ENCODE data around the gene RNF149.
"Not testable (repeated sequence)": the region's sequence is repeated elsewhere in the genome, so short reads cannot be mapped to it uniquely, and the experiment has no call there.

The RNF149 gene

DNA sequence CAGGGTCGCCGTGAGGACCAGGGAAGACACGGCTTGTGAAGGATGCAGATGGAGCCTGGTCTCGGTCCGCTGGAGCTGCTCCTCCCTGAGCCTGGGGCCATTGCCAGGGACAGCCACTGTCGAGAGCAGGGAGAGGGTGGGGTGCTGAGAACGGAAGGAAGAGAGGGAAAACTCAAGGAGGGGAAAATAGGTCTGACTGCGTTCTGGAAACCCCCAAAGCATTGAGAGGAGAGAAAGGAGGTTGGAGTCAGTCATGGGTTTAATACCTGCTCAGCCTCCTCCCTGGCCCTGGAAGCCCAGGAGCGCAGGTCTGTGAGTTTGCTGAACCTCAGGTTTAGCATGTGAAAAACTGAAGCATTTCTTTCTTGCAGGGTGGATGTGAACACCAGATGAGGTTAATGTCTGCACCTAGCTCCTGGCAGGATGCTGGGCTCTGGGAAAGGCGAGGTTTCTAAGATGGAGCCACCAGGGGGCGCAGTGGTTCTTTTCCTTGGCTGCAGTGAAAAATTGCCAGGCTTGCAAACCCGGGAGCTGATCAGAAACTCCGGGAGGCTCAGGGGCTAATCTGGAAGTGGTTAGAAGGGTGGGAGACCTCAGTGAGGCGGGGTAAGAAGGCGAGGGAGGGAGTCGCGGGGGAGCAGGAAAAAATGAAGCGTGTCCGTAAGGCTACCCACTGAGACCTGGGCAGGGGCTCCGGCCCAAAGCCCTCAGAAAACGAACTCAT lies 33.6 kb upstream of the RNF149 start:
- Mint-ChIP-seq H3K4me3 (peak overlapping the region; percentile 2), H3K27me3 (ENCODE audit: low read depth) (peaks cover 12% of the 10 kb centered on the region), H3K27ac (peak overlapping the region; percentile 10), H3K4me1 (ENCODE audit: low read depth) (peaks cover 36% of the 10 kb centered on the region), H3K36me3 (ENCODE audit: low read depth) (no peaks in the 10 kb centered on the region), H3K9me3 (no peaks in the 10 kb centered on the region)

DNA sequence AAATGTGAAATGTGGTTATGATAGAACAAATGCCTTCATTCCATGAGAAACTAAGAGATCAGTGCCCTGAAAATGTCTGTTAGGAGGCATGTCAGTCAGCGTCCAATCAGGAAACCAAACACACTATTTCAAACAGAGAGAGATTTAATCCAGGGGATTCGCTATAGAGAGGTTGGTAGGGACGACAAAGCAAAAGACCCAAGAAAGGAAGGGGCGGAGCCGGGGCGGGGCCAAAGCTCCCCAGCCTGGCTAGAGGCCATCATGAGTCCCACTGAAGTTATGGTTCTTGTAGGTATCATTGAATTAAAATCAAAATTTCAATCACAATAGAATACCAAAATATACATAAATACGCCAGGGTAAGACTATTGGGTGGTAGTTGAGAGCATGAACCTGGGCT lies 32.9 kb upstream of the RNF149 start:
- Mint-ChIP-seq H3K4me1 (ENCODE audit: low read depth) (peaks cover 36% of the 10 kb centered on the region), H3K4me3 (peak overlapping the region; percentile 2), H3K27ac (peak overlapping the region; percentile 10), H3K36me3 (ENCODE audit: low read depth) (no peaks in the 10 kb centered on the region), H3K9me3 (no peaks in the 10 kb centered on the region), H3K27me3 (ENCODE audit: low read depth) (peaks cover 5% of the 10 kb centered on the region)

DNA sequence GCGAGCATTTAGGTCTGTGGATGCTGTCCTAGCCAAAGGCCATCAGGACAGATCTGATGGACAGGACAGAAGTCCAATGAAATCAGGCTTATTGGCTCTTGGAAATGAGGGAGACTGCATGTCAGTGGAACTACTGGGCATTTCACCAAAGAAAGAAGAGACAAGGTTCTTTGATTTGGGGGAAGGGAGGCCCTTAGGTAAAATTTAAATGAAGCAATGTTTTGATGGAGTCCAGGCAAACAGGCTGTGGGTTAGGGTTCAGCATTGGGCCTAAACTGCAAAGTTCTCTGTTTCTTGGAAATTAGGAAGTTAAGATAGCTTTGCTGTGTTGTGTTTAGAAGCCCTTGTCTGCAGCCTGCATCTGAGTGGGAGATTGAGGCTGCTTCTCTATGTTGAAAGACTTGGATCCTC lies 31.6 kb upstream of the RNF149 start:
- Mint-ChIP-seq H3K9me3 (no peaks in the 10 kb centered on the region), H3K27me3 (ENCODE audit: low read depth) (peaks cover 5% of the 10 kb centered on the region), H3K4me3 (peak overlapping the region; percentile 33), H3K27ac (peak overlapping the region; percentile 53), H3K36me3 (ENCODE audit: low read depth) (no peaks in the 10 kb centered on the region), H3K4me1 (ENCODE audit: low read depth) (peaks cover 36% of the 10 kb centered on the region)

DNA sequence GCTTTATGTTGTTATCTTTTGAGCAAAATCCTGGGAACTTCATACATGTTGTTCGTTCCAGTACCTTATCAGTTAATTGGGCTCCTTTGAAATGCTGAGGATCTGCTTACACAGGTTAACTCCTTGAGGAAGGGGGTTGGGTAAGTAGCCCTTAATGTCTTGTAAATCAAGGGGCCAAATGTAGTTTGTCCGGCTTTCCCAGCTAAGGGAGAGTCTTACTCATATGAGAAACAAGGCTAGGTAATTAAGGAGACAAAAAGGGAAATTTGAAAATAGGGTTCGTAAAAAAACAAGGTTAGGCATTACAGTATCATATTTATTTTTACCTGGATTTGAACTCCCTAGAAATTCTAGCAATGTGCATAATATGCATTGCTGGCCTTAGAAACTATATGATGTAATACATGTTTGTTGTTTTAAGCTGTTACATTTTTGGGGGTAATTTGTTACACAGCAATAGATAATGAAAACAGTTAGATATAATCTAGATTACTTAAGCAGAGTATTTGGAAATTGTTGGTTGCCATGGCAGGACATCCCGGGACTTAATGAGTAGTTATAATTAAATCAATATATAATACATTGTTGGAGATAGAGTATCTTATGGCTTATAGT lies 30.9 kb upstream of the RNF149 start:
- H3K4me3 Mint-ChIP-seq, result no peak overlapping the region

DNA sequence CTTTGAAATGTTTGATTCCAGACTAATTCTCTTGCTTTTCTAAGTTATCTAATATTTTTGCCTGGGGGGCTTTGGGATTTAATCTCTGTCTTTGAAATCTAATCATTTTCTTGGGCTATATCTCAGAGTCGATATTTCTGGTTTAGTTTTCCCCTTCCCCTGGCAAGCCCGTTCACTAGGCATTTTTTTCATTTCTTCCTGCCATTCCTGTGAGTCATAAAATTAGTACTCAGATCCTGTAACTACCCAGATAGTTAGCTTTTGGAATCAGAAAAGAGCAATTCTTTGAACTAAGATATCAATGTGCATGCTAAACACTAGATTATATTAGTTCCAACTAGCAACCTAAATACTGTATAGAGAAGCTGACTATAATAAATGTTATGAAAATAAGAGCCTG lies 29.4 kb upstream of the RNF149 start:
- no peaks in the 10 kb centered on the region for H3K36me3 Mint-ChIP-seq (ENCODE audit: low read depth)
- H3K4me3 Mint-ChIP-seq, result no peak overlapping the region
- peaks cover 5% of the 10 kb centered on the region for H3K27me3 Mint-ChIP-seq (ENCODE audit: low read depth)
- peaks cover 40% of the 10 kb centered on the region for H3K4me1 Mint-ChIP-seq (ENCODE audit: low read depth)
- H3K27ac Mint-ChIP-seq, result no peak overlapping the region
- no peaks in the 10 kb centered on the region for H3K9me3 Mint-ChIP-seq

More for the DNA sequence above, 30.9 kb upstream of the RNF149 start:
- Mint-ChIP-seq H3K27me3 (ENCODE audit: low read depth) (peaks cover 5% of the 10 kb centered on the region), H3K4me1 (ENCODE audit: low read depth) (peaks cover 36% of the 10 kb centered on the region), H3K9me3 (no peaks in the 10 kb centered on the region), H3K27ac (no peak overlapping the region), H3K36me3 (ENCODE audit: low read depth) (no peaks in the 10 kb centered on the region)

DNA sequence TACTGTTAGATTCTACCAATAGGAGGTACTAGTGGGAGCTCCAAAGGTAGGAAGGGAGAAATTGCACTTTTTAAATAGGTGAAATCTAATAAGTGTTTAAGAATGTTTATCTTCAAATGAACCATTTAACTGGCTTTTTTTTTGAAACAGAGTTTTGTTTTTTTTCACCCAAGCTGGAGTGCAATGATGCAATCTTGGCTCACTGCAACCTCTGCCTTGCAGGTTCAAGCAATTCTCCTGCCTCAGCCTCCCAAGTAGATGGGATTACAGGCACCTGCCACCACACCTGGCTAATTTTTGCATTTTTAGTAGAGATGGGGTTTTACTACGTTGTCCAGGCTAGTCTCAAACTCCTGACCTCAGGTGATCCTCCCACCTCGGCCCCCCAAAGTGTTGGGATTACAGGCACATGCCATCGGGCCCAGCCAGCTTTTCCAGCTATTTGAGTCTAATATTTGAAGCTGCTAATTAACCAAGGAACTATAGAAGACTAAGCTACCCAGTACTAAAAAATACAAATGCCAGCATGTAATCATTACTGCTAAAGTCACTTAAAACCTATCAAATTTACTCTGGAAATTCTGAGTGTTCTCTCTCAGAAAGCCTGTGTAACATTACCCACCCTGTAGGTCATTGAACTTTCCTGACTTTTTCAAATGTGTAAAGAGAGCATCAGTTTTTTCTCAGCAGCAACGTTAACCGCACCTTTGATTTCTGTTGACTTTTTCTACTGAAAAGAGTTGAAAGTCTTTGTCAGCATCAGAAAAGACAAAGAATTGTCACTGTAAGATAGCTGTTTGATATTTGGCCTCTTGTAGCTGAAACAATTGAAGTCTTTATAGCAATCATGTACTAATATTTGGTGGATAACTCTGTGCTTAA lies 24.6 kb upstream of the RNF149 start:
- Mint-ChIP-seq H3K27ac (peak overlapping the region; percentile 12), H3K4me3 (no peak overlapping the region), H3K9me3 (no peaks in the 10 kb centered on the region), H3K27me3 (ENCODE audit: low read depth) (peaks cover 3% of the 10 kb centered on the region), H3K36me3 (ENCODE audit: low read depth) (no peaks in the 10 kb centered on the region), H3K4me1 (ENCODE audit: low read depth) (peaks cover 26% of the 10 kb centered on the region)

DNA sequence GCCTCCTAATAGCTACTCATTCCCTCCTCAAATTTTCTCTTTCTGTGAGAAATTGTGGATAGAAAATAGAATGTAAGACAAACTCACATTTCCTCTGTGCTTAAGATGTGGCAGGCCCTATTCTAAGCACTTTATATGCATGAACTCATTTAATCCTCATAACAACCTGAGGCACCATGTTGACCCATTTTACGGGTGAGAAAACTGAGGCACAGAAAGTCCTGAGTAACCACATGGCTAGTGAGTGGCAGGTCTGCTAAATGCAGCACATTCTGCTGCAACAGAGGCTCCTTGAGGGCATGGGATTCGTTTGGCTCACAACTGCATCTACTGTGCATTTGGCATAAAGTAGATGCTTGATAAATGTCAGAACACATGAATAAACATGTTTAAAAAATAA lies 22.7 kb upstream of the RNF149 start:
- no peaks in the 10 kb centered on the region for H3K9me3 Mint-ChIP-seq
- H3K27me3 Mint-ChIP-seq (ENCODE audit: low read depth), result no peaks in the 10 kb centered on the region
- no peaks in the 10 kb centered on the region for H3K36me3 Mint-ChIP-seq (ENCODE audit: low read depth)
- peak overlapping the region; percentile 87 for H3K27ac Mint-ChIP-seq
- H3K4me3 Mint-ChIP-seq, result peak overlapping the region; percentile 49
- H3K4me1 Mint-ChIP-seq (ENCODE audit: low read depth), result peaks cover 26% of the 10 kb centered on the region

DNA sequence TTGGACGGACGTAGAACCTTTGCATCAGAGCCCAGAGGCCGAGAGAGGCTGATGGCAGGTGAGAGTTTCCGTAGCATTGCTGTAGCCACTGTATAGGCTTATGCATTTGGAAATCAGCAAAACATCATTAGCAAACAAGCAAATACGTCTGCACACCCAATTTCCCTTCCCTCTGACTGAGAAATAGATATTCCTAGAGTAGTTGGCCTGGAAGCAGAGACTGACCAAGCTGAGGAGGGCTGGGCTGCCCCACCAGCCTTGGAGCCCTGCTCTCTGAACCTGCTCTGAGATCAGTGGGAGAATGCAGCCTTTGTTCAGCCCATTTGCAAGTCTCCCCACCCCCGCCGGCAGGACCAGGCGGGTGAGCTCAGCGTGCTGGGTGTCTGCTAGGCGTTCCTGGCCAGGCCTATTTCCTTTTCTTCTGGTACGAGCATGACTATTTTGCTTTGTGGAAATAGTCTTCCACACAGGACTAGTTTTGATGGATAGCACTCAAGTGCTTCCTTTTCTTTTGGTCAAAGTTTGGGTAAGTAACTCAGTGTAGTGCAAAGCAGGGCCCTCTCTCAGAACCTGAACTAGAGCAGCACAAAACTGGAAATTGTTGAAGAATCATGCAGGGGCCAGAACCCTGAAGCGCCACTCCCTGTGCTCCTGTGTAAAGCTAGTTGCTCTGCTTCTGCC lies 21.9 kb upstream of the RNF149 start:
- H3K27ac Mint-ChIP-seq, result peak overlapping the region; percentile 87
- H3K4me1 Mint-ChIP-seq (ENCODE audit: low read depth), result peaks cover 26% of the 10 kb centered on the region
- H3K36me3 Mint-ChIP-seq (ENCODE audit: low read depth), result no peaks in the 10 kb centered on the region
- no peaks in the 10 kb centered on the region for H3K27me3 Mint-ChIP-seq (ENCODE audit: low read depth)
- no peaks in the 10 kb centered on the region for H3K9me3 Mint-ChIP-seq
- peak overlapping the region; percentile 49 for H3K4me3 Mint-ChIP-seq

DNA sequence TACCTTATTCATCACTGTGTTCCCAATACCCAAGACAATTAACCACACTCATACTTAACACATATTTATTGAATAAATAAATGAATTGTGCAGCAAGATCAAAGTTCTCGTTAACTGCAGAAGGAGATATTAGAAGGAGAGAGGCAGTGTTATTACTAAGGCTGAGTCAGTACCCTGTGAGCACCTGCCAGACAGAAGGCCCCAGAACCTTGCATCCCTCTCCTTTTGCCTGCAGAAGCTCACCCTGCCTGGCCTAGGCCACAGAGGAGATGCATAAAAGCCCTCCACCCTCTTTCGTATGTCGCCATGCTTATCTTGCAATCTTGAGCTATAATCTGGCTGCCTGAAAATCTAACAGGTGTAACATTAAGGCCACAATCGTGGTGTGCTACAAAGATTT lies 20.5 kb upstream of the RNF149 start:
- Mint-ChIP-seq H3K27ac (no peak overlapping the region), H3K4me3 (peak overlapping the region; percentile 15), H3K36me3 (ENCODE audit: low read depth) (peaks cover 3% of the 10 kb centered on the region), H3K27me3 (ENCODE audit: low read depth) (no peaks in the 10 kb centered on the region), H3K9me3 (no peaks in the 10 kb centered on the region), H3K4me1 (ENCODE audit: low read depth) (peaks cover 26% of the 10 kb centered on the region)

DNA sequence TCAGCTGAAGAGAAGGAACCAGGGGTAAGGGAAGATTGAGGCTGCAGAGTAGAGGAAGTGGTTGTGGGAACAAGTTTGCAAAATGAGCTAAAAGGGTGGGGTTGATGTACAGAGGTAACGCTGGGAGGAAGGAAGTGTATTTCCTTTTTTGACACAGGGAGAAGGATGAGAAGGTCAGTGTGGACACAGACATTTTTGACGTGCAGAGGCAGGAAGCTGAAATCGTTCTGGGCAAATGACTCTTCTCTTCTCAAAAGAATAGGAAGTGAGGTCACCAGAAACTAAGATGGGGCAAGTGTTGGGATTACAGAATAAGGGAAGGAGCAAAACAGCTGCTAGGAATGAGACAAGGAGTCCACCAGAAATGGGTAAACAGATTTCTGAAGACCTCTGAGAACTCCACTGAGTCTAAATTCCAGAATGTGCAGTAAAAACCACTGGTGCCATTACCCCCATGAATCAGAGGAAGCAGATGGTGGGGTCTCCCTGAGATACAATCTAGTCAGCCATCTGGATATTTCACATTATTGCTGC lies 20.0 kb upstream of the RNF149 start:
- Mint-ChIP-seq H3K36me3 (ENCODE audit: low read depth) (peaks cover 3% of the 10 kb centered on the region), H3K4me1 (ENCODE audit: low read depth) (peaks cover 26% of the 10 kb centered on the region), H3K27ac (no peak overlapping the region), H3K4me3 (no peak overlapping the region), H3K27me3 (ENCODE audit: low read depth) (no peaks in the 10 kb centered on the region), H3K9me3 (no peaks in the 10 kb centered on the region)

DNA sequence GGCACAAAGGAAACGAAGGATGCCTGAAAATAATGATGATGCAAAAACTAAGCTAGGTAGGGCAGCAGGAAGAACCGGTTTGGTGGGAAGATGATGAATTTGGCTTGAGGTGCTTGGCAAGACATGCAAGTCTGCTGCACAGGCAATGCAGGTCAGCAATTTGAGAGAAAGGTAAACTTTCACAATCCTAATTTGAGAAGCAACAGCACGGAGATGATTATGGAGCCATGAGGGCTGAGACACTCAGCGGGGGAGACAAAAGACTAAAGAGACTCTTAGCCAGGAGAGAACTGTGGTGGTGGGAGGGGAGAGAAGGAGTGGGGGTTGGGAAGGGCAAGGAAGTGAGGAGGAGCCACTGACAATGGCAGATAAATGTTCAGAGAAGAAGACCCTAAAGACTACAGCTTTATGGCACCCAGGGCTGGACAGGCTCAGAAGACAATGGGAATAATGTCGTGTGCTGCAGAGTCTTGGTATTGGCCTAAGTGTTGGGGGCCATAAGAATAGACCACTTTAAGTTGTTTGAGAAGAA lies 19.4 kb upstream of the RNF149 start:
- Mint-ChIP-seq H3K4me3 (no peak overlapping the region), H3K27me3 (ENCODE audit: low read depth) (peaks cover 3% of the 10 kb centered on the region), H3K36me3 (ENCODE audit: low read depth) (peaks cover 3% of the 10 kb centered on the region), H3K27ac (no peak overlapping the region), H3K9me3 (no peaks in the 10 kb centered on the region), H3K4me1 (ENCODE audit: low read depth) (peaks cover 21% of the 10 kb centered on the region)

DNA sequence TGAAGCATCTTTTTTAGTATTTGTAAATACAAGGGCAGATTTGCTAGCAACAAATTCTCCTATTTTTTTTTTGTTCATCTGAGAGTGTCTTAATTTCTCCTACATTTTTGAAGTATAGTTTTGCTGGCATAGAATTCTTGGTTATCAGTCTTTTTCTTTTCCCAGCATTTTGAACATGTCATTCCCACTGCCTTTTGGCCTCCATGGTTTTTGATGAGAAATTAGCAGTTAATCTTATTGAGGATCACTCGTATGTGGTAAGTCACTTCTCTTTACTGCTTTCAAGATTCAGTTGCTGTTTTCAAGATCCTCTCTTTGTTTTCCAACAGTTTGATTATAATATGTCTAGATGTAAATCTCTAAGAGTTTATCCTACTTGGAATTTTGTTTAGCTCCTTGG lies 16.9 kb upstream of the RNF149 start:
- Mint-ChIP-seq H3K36me3 (ENCODE audit: low read depth) (peaks cover 3% of the 10 kb centered on the region), H3K9me3 (no peaks in the 10 kb centered on the region), H3K27ac (no peak overlapping the region), H3K27me3 (ENCODE audit: low read depth) (peaks cover 8% of the 10 kb centered on the region), H3K4me3 (no peak overlapping the region), H3K4me1 (ENCODE audit: low read depth) (peaks cover 6% of the 10 kb centered on the region)

DNA sequence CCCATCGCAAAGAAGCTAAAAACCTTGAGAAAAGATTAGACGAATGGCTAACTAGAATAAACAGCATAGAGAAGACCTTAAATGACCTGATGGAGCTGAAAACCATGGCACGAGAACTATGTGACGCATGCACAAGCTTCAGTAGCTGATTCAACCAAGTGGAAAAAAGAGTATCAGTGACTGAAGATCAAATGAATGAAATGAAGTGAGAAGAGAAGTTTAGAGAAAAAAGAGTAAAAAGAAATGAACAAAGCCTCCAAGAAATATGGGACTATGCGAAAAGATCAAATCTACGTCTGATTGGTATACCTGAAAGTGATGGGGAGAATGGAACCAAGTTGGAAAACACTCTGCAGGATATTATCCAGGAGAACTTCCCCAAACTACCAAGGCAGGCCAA lies 8.1 kb upstream of the RNF149 start:
- not testable (repeated sequence) for H3K27ac Mint-ChIP-seq, H3K4me3 Mint-ChIP-seq
- Mint-ChIP-seq H3K36me3 (ENCODE audit: low read depth) (peaks cover 20% of the 10 kb centered on the region), H3K4me1 (ENCODE audit: low read depth) (peaks cover 18% of the 10 kb centered on the region), H3K27me3 (ENCODE audit: low read depth) (peaks cover 36% of the 10 kb centered on the region), H3K9me3 (peaks cover 13% of the 10 kb centered on the region)

DNA sequence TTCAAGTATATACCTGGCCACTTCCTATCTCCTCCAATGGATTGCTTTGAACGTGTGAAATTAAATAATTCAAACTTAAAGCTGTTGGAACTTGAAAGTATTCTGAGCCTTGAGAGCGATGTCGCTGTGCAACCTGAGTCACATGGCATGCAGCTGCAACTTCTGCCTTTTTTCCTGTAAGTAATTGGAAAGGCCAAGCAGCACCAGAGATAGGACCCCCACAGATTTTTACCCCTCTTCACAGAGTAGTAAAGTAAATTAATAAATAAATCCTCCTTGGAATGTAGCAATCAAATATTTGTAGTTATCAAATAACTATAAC lies 3.2 kb upstream of the RNF149 start:
- Mint-ChIP-seq H3K4me1 (ENCODE audit: low read depth) (peaks cover 44% of the 10 kb centered on the region), H3K36me3 (ENCODE audit: low read depth) (peaks cover 13% of the 10 kb centered on the region), H3K27me3 (ENCODE audit: low read depth) (peaks cover 6% of the 10 kb centered on the region), H3K9me3 (peaks cover 3% of the 10 kb centered on the region), H3K27ac (peak overlapping the region; percentile 67), H3K4me3 (no peak overlapping the region)
